Activated CD4-positive, alpha-beta T cell treated with anti-CD3 and anti-CD28 coated beads for 4 hours (primary cell): Measurements from ENCODE around the gene GPAT2.
A peak's percentile ranks its signal among the peaks of the same experiment; 100 is the strongest.
"Not testable (repeated sequence)": the region's sequence is repeated elsewhere in the genome, so short reads cannot be mapped to it uniquely, and the experiment has no call there.

Experiments used
- DNase-seq, 2 donors: peaks; one replicate each; pipeline ENCODE4 v3.0.0-alpha.2; 2020

GPAT2 gene

DNA sequence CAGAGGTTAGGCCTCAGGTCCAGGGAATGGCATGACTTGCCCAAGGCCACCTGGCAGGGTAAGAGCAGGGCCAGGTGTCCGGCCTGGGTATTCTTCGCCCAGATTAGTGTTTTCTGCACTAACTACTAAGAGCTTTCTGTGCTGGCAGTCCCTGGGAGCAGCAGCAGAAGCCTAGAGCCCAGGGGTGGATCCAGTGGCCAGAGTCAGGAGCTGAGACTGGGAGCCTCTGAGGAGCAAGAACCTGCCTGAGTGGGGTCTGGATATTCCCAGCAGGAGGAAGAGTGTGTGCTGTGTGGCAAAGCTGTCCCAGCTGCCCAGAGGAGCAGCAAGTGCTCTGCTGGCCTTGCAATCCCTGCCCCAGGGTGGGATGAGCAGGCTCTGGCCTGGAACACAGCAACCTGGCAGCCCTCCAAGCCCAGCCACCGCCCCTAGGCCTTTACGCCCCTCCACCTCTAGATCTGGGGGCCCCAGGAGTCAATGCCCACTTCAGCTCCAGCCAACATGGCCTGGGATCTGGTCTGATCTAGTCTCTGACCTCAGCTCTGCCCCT is 30.7 kb upstream of the GPAT2 start:
- DNase-seq, result no peak

DNA sequence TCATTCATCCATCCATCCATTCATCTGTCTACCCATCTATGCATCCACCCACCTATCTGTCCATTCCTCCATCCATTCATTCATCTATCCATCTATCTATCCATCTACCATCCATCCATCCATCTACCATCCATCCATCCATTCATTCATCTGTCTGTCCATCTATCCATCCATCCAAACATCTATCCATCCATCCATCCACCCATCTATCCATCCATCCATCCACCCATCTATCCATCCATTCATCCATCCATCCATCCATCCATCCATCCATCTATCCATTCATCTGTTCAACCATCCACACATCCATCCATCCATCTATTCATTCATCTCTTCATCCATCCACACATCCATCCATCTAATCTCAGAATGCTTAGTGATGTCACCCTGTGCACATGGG is 30.0 kb upstream of the GPAT2 start:
- not testable (repeated sequence) for DNase-seq

DNA sequence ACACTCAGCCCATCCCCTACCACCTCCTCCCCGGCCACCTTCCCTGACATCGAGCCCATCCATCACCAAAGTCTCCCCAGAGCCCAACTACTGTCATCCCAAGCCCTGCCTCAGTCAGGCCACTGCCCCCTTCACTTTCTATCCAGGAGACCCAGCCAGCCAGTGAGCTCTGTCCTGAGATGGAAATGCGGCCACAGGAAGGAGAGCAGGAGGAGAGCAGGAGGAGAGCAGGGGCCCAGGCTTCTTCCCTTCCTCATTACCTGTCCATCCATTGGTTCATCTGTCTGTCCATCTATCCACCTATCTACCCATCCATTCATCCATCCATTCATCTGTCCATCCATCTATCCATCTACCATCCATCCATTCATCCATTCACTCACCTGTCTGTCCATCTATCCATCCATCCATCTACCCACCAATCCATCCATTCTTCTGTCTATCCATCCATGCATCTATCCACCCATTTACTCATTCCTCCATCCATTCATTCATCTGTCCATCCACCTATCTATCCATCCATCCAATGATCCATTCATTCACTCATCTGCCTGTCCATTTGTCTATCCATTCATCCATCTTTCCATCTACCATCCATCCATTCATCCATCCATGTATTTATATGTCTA is 29.4 kb upstream of the GPAT2 start:
- DNase-seq, result not testable (repeated sequence)

- DNase-seq, result peak in 1 of 2 donors; percentile 20
Measured at GRCh38 chr2:96063116-96063899, 28.6 kb upstream of the GPAT2 start.

DNA sequence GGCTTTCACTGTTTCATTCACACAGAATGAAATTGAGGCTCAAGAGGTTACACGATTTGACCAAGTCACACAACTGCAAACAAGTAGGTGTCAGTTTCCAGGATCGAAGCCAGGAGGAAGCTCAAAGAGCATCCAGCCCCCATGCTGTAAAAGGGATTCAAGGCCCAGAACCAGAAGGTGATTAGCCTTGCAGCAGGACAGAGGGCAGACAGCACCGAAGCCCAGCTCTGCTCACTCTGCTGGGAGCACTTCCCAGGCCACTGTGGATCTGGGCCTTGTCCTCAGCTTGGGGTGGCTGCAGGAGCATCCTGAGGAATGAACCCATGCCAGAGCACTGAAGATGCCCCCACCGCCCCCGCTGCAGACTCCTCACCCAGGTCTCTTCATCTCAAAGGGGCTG is 27.8 kb upstream of the GPAT2 start:
- not testable (repeated sequence) for DNase-seq

DNA sequence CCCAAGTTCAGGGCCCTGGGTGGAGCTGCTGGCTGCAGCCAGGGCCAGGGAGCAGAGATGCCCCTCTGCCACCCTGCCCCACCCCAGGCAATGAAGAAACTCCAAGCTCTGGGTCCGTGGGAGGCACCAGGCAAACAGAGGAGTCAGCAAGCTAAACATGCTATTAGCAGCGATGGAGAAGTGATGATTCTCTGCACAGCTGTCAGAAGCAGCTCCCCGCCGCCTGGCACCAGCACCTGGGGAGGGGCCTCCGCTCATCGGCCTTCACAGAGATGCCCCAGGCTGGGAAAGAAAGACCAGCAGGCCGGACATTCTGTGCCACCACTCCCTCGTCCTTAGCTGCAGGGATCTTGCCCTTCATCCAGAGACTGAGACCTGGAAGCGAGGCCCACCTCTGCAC is 27.2 kb upstream of the GPAT2 start:
- DNase-seq, result not testable (repeated sequence)

- DNase-seq, result not testable (repeated sequence)
Measured at GRCh38 chr2:96061197-96061817, 26.6 kb upstream of the GPAT2 start.

- DNase-seq, result not testable (repeated sequence)
Measured at GRCh38 chr2:96060325-96060724, 25.6 kb upstream of the GPAT2 start.

DNA sequence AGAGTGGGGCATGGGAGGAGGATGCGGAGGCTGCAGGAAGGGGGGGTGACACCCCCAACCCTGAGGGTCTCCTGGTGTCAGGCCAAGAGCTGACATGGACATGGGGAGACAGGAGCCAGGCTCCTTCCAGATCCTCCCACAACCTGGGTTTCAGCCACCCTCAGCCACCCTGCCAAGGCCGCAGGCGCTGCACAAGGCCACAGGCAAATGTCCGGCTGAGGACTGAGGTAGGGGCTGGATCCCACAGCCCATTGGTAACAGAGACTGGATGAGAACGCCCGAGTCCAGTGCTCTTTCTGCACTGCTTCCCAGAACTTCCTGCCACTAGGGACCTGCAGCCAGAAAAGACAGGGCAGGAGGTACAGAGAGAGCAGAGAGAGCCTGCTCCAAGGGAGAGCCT is 24.7 kb upstream of the GPAT2 start:
- not testable (repeated sequence) for DNase-seq

GRCh38 chr2:96055830-96056229 is 21.1 kb upstream of the GPAT2 start:
- DNase-seq, result not testable (repeated sequence)

DNA sequence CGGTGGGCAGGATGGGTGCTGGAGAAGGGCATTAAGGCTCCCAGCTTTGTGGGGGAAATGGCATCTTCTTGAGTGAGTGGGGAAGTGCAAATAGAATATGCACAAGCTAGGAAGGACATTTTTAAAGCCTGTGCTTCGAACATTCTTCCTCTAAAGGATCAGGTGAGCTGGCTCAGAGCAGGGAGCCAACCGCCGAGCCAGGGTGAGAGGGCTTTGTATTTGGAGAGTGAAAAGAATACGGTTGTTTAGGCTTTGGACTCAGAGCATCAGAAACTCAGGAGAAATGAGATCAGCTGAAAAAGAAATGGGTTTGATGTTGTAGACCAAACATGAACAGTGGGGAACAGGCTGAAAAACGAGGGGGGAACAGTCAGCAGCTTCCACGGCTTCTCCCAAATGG is 19.8 kb upstream of the GPAT2 start:
- not testable (repeated sequence) for DNase-seq

GRCh38 chr2:96053385-96053784 is 18.7 kb upstream of the GPAT2 start:
- not testable (repeated sequence) for DNase-seq

DNA sequence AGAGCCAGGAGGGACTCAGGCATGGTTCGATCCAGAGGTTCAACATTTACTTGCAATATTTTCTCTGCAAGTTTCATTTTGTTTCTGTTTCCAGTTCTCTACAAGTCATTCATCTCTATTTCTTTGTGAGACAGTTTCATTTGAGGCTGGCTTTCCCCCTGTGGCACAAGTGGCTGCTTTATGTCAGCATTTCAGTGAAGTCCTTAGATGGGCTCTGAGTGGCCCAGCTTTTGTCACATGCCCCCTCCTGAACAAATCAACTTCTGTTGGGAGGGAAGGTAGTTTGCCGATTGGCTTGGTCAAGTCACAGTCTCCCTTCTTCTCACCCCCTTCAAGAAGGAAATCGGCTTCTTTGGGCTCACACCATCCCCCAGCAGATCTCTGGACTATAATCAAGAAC is 17.9 kb upstream of the GPAT2 start:
- DNase-seq, result not testable (repeated sequence)

GRCh38 chr2:96049917-96050262 is 15.2 kb upstream of the GPAT2 start:
- DNase-seq, result not testable (repeated sequence)

DNA sequence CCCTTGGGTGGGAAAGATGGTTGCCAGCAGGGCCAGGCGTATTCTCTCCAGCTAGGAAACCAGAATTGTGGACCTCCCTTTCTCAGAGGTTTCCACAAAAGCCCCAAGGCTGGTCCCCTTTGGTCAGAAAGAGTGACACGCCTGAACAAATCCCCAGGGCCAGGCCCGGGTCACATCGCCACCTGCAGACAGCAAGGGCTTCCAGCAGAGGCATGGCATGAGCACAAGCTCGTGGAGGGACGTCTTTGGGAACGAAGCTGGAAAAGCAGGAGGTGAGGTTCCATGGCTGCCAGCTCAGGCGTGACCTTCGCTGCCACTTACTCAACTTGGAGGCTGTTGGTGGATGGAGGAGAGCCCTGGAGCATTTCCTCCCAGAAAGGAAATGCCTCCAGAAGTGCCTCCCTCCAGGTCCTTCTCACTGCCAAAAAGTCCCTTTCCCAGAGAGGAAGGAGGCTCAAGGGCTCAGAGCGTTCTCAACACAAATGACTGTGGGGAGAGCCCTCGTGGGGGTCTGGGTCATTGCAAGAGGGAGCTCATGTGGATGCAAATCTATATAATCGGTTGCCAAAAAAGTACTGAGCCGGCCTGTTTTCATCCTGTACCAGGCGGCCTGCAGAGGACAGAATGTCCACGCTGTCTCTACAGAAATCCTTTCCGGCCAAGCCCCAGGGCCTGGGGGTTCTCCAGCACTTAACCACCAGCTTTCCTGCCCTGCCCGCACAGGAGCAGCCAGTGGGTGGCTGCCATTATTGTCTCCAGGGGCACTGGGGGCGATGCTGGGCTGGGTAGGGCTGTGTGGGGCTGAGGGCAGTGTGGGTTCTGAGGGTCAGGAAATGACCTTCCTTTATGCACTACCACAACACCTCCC is 14.6 kb upstream of the GPAT2 start:
- not testable (repeated sequence) for DNase-seq

- DNase-seq, result not testable (repeated sequence)
Measured at GRCh38 chr2:96035554-96035953, 838 bp upstream of the GPAT2 start.

DNA sequence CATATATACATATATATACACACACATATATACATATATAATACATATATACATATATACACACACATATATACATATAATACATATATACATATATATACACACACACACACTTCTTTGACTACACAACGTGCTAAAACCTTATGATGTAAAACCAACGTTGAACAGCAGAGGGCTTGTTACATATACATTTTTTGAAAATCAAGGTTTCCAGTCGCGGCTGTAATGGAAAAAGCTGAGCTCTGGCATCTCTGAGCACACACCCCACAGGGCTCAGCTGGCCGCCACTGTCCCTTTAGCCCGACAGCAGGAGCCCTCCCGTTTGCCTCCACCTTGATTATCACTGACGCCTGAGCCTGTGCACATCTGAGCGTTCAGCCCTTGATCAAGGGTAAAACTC is 719 bp downstream of the GPAT2 start:
- DNase-seq, result not testable (repeated sequence)

DNA sequence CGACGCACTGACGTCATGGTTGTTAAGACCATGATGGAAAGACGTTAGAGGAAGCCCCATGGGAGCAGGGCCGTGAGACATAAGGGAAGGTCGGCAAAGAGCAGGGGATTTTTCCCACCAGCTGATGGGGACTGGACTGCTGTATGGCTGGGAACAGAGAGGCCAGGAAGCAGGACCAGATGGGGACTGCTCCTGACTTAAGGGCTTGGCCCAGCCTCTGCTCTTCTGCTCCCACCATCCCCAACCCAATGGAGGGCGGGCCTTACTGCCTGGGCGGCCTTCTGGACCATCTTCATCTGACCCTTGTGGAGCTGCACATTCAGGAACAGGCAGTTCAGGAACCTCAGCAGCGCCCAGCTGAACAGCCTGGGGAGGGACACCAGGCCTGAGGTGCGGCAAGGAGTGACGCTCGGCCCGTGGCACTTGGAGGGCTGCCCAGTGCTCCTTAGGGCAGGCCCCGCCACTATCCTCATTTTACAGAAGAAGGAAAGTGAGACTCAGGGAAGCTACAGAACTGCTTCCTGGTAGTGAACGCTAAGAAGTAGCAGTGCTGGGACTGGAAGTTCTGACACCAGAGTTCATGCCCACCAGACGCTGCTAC is 6.9 kb downstream of the GPAT2 start:
- DNase-seq, result not testable (repeated sequence)

GRCh38 chr2:96025755-96026154 is 9.0 kb downstream of the GPAT2 start:
- not testable (repeated sequence) for DNase-seq

GRCh38 chr2:96025194-96025492 is 9.6 kb downstream of the GPAT2 start:
- no peak for DNase-seq

DNA sequence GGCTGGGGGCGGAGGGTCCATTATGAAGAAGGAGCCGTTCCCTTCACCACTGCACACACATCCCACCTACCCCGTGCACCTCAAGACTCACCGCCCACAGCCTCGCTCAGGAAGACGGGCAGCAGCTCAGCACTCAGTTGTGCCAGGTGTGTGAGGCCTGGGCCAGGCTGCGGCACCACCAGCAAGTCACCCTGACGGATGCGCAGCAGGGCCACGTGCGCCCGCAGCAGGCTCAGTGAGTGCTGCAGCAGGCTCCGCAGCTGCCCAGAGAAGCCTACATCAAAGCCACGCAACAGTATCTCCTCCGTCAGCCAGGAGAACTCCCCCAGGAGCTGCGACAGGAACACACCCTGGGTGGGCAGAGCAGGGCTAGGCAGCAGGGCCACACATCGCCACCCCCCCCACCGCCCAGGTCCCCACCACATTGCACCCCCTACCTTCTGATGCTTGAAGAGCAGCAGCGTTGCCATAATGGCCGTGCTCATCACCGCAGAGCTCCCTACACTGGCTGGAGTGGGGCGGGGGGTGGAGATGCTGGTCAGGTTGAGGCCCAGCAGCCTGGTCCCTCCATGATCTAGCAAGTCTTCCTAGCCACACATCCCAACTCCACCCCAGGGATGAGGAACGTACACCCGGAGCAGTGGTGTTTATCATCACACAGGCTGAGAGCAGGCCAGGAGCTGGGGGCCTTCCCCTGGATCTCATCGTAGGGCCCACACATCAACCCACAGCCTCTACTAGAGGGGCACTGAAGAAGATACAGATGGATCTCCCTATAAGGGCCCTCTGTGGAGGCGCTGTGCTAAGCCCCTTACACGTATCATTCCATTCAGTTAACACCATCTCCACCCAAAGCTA is 10.2 kb downstream of the GPAT2 start:
- DNase-seq, result no peak
